GM23338 (cell line): ENCODE measurements around the gene SHLD3.

Experiments
- EZH2 ChIP-seq: fragments of 200-600 bp; sonication (generic); IDR thresholded peaks from one replicate; pipeline ENCODE4 v1.8.0; 2017; ENCODE audit warnings: antibody characterized with exemption, mild to moderate bottlenecking, low read depth; ENCODE audit not compliant: unreplicated experiment
- JUNB ChIP-seq: IDR thresholded peaks from one replicate; pipeline ENCODE4 v1.6.1; 2016; ENCODE audit warnings: antibody characterized with exemption; ENCODE audit not compliant: unreplicated experiment
- NANOG ChIP-seq: IDR thresholded peaks from 2 replicates; pipeline ENCODE4 v1.6.1; 2016; ENCODE audit warnings: antibody characterized with exemption, borderline replicate concordance
- POLR2AphosphoS5 ChIP-seq: IDR thresholded peaks from 2 replicates; pipeline ENCODE4 v1.6.1; 2016; ENCODE audit warnings: antibody characterized with exemption, low read depth
- TF ChIP-seq, protein P1 (sequence below), 2 experiments: fragments of 200-600 bp in 1 of 2; sonication (generic) in 1 of 2; conservative IDR thresholded peaks; 2 replicates each; pipeline versions ENCODE4 v1.5.1 to v1.6.1; 2016 to 2017; ENCODE audit warnings: antibody characterized with exemption in 2 of 2, low read depth in 2 of 2, mild to moderate bottlenecking in 2 of 2, moderate library complexity in 1 of 2
- TF ChIP-seq, protein P2 (sequence below): IDR thresholded peaks from 2 replicates; pipeline ENCODE4 v1.6.1; 2016; ENCODE audit warnings: antibody characterized with exemption
- TF ChIP-seq, protein P3 (sequence below): IDR thresholded peaks from one replicate; pipeline ENCODE4 v1.6.1; 2018; ENCODE audit warnings: antibody characterized with exemption; ENCODE audit not compliant: unreplicated experiment

DNA sequence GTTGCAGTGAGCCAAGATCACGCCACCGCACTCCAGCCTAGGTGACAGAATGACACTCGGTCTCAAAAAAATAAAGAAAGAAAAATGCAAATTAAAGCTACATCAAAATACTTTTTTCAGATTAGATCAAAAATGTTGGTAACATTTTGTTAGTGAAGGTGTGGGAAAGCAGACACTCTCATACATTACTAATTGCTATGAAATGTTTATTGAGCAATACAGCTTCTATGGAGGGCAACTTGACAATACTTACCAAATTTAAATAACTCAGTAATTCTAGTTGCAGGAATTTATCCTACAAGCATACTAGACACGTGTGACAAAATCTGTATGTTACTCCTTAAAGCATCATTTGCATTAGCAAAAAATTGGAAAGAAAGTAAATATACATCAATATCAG is 4.8 kb upstream of the SHLD3 start:
- TF ChIP-seq, protein P1, sequence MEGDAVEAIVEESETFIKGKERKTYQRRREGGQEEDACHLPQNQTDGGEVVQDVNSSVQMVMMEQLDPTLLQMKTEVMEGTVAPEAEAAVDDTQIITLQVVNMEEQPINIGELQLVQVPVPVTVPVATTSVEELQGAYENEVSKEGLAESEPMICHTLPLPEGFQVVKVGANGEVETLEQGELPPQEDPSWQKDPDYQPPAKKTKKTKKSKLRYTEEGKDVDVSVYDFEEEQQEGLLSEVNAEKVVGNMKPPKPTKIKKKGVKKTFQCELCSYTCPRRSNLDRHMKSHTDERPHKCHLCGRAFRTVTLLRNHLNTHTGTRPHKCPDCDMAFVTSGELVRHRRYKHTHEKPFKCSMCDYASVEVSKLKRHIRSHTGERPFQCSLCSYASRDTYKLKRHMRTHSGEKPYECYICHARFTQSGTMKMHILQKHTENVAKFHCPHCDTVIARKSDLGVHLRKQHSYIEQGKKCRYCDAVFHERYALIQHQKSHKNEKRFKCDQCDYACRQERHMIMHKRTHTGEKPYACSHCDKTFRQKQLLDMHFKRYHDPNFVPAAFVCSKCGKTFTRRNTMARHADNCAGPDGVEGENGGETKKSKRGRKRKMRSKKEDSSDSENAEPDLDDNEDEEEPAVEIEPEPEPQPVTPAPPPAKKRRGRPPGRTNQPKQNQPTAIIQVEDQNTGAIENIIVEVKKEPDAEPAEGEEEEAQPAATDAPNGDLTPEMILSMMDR (conservative IDR thresholded peaks at IDR 0.05; ENCODE audit: low read depth in 2 of 2), result no peak
- TF ChIP-seq, protein P2, sequence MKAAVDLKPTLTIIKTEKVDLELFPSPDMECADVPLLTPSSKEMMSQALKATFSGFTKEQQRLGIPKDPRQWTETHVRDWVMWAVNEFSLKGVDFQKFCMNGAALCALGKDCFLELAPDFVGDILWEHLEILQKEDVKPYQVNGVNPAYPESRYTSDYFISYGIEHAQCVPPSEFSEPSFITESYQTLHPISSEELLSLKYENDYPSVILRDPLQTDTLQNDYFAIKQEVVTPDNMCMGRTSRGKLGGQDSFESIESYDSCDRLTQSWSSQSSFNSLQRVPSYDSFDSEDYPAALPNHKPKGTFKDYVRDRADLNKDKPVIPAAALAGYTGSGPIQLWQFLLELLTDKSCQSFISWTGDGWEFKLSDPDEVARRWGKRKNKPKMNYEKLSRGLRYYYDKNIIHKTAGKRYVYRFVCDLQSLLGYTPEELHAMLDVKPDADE, result no peak
- TF ChIP-seq EZH2 (no peak), POLR2AphosphoS5 (no peak), JUNB (no peak), NANOG (no peak)
- TF ChIP-seq, protein P3, sequence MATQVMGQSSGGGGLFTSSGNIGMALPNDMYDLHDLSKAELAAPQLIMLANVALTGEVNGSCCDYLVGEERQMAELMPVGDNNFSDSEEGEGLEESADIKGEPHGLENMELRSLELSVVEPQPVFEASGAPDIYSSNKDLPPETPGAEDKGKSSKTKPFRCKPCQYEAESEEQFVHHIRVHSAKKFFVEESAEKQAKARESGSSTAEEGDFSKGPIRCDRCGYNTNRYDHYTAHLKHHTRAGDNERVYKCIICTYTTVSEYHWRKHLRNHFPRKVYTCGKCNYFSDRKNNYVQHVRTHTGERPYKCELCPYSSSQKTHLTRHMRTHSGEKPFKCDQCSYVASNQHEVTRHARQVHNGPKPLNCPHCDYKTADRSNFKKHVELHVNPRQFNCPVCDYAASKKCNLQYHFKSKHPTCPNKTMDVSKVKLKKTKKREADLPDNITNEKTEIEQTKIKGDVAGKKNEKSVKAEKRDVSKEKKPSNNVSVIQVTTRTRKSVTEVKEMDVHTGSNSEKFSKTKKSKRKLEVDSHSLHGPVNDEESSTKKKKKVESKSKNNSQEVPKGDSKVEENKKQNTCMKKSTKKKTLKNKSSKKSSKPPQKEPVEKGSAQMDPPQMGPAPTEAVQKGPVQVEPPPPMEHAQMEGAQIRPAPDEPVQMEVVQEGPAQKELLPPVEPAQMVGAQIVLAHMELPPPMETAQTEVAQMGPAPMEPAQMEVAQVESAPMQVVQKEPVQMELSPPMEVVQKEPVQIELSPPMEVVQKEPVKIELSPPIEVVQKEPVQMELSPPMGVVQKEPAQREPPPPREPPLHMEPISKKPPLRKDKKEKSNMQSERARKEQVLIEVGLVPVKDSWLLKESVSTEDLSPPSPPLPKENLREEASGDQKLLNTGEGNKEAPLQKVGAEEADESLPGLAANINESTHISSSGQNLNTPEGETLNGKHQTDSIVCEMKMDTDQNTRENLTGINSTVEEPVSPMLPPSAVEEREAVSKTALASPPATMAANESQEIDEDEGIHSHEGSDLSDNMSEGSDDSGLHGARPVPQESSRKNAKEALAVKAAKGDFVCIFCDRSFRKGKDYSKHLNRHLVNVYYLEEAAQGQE, result no peak
